ENCODE measurements around the gene INPP5K.
A peak's percentile ranks its signal among the peaks of the same experiment; 100 is the strongest.
"Not testable (repeated sequence)": the region's sequence is repeated elsewhere in the genome, so short reads cannot be mapped to it uniquely, and the experiment has no call there.

Gene INPP5K
- 68.3 to 87.5 (median 74.5) reads per million in 4 experiments for total RNA-seq

- peak; percentile 94 for DNase-seq
These were observed at the start of gene INPP5K for GRCh38 chr17:1516388-1517161. Gene INPP5K (minus strand): TSS chr17:1516612. CDS start chr17:1516499, 113 bp downstream.

GRCh38 chr17:1565877-1566276, 49.5 kb upstream of the INPP5K start:
- DNase-seq: no peak

DNA sequence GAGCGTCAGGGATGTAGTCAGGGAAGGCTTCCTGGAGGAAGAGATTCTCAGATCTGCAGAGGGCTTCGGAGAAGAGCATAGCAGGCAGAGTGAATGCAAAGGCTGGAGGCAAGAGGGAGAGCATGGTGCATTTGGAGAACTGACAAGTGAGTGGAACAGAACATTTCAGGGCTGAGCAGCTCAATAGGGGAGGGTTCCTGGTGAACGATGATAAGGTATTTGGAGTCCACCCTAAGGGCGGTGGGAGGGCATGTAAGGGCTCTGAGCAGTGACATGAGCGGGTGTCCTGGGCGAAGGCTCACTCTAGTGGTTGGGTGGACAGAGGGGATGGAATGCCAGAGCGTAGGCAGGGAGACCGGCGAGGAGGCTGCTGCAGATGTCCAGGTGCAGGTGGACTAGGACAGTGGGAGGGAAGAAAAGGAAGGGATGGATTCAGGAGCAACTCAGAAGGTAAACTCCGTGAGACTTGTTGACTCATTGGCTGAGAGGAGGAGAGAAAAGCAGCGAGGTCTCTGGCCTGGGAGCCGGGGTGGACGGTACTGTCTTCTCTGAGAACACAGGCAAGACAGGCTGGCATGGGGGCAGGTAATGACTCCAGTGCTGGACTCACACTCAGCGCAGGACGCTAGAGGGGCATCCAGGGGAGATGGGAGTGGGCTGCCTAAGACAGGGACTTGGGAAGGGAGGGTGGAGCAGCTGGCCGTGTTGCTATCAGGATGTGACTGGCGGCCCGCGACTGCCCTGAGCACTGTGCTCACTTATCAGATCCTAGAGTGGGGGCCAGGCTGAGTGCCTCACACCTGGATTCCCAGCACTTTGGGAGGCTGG, 47.6 kb upstream of the INPP5K start:
- no peak for DNase-seq

GRCh38 chr17:1563471-1563785, 47.0 kb upstream of the INPP5K start:
- not testable (repeated sequence) for DNase-seq

GRCh38 chr17:1562176-1562643, 45.8 kb upstream of the INPP5K start:
- no peak for DNase-seq

GRCh38 chr17:1561420-1562175, 45.2 kb upstream of the INPP5K start:
- no peak for DNase-seq

- DNase-seq: no peak
These were observed 44.5 kb upstream of the INPP5K start for GRCh38 chr17:1560858-1561355.

DNA sequence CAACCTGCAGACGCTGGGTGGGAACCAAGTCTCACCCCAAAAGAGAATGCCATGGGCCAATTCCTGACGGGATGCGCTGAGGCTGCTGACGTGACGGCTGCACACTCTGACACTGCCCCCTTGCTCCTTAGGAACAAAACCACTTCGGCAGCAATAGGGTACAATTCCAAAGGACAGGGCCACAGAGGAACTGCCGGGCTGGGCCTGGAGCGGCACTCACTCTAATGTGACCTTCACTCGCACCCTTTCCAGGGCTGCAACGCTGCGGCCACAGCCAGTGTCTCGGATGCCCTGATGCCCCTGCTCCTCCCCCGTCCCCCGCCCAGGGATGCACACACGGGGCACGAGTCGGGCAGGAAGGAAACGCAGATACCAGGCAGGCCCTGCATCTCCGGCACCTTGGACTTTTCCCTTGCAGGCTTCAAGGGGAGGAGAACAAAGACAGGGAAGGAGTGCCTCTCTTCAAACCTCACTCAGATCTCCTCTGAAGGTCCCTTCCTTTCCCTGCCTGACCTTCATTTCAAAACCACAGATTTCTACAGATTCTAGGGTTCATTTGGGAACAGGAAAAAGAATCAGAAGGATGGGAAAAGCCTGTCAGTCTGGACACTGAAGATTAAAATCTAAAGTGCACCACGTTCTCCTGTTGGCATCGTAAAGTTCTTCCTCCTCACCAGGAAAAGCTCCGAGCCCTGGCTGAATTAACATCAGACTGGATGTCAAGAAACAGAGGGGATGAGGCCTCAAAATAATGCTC, 43.9 kb upstream of the INPP5K start:
- DNase-seq: no peak

DNA sequence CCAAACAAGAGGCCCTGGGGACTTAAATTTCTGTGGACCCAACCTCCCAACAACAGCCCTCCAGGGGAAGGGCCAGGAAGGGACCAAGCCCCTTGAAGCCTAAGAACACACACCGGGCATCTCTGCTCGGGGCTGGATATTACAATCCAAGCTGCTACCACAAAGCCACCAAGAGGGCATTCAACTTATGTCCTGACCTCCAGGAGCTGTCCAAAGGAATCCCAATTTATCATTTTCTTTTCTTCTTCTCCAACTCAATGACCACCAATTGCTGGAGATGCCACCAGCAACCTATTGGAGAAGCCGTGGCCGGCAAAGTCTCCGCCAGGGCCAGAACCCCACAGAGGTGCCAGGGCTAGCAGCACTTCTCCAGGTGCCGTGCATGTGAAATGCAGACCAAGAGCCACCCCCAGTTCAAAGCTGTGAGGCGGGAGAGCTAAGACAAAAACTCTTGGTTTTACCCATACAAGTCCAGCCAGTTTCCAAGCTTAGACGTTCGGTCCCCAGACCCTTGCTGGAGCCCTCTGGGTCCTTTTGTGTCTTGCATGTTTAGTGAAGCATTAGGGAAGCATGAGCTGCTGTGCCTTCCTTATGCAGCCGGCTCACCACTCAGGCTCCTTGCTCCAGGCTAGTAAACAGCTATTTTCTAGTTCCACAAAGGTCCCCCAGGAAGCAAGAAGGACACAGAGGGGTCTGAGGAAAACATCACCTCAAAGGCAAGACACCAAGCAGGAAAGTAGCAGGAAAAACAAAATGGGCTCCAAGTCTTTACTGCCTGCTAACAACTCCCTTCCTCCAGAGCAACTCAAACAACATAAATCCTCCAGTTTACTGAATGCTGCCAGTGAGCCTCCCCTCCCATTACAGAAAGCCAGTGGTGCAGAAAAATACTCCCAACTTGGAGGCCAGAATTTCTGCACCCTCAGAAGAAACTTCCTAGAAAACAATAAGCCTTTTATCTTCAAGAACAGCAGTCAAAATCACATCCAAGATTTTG, 42.9 kb upstream of the INPP5K start:
- no peak for DNase-seq

DNA sequence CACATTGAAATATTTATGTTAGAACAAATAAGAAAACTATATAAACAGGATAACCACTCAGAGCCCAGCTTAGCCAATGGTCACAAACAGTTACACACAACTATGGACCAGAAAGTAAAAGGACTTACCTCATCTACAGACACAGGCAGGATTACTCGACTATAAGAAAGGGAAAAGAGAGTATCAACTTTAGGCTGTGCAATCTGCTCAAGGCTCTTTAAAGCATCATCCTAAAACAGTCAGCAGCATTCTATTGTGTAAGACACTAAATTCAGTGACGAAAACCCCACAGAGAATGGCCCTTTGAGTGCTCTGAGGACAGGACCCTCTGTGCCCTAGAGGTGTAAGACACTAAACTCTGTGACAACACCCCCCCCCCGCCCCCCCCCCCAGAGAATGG, 42.0 kb upstream of the INPP5K start:
- DNase-seq: no peak

GRCh38 chr17:1557355-1558095, 41.1 kb upstream of the INPP5K start:
- no peak for DNase-seq

- no peak for DNase-seq
These were observed 39.4 kb upstream of the INPP5K start for GRCh38 chr17:1555651-1556471.

DNA sequence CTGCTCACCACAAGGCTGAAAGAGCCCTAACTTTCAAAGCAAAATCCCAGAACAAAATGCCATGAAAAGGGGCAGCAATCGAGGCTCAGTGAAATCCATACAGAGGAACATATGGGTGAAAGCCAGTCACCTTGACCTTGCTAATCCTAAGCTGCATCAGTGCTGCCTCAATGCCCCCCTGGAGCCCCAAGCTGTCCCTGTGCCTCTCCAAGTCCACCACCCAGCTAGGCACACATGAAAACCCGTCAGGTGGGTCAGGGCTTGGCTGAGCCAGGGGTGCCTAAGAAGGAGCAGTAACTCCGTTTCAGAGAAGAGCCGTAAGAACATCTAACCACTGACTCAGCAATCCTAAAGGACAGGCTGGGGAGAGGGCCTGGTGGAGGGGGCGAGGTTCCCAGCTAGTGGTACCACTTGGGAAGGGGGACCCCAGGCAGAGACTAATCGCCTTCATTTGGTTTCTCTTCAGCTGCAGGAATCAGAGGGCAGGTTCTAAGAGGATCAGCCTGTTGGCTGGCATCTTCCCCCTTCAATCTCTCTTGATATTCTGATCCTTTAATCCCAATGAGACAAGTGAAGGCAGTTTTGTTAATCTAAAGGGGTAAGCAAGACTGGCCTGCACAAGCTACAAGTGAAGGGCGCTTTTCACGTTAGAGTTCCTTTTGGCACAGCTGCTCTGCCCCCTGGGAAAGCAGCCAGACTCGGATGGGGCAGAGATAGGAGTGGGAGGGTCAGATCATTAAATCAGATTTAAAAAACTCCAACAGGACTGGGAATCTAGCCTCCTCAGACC, 38.5 kb upstream of the INPP5K start:
- no peak for DNase-seq

GRCh38 chr17:1553354-1554266, 37.2 kb upstream of the INPP5K start:
- no peak for DNase-seq

DNA sequence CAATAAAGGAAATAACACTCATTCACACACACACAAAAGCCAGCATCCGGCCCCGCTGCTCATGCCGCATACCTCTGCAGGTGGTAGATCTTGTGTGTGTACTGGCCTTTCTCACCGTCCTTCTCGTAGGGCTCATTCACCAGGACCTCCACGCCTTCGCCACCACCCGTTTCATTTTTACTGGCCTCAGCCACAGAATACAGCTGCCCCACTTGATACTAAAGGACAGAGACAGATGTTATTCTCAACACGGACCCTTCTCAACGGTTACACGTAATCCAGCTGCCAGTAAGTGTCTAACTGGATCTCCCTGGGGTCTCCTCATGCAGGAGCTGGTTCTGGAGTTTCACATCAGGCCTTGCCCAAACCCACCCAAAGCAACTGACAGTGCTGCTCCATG, 36.5 kb upstream of the INPP5K start:
- no peak for DNase-seq

DNA sequence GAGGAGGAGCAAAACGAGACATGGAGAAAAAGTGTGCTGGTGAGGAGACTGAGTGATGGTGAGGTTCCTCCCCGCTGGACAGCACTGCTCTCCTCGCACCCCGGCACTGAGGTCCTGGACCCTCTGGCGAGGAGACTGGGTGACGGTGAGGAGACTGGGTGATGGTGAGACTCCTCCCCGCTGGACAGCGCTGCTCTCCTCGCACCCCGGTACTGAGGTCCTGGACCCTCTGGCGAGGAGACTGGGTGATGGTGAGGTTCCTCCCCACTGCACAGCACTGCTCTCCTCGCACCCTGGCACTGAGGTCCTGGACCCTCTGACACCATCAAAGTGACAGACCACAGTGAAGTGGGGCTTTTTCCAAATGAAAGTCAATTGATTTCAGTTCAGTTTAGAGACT, 35.3 kb upstream of the INPP5K start:
- no peak for DNase-seq

GRCh38 chr17:1548032-1548431, 31.6 kb upstream of the INPP5K start:
- DNase-seq: no peak

Measured in effector CD8-positive, alpha-beta T cell (primary cell).